Smooth muscle cell (in vitro differentiated cells): ENCODE data around the gene SPECC1L. TPM values are rescaled to one million over a fixed set of nuclear protein-coding genes. Genes with fewer than 3 reads are reported as not detected.

Experiments used
- DNase-seq: peaks from one replicate; lab custom pipeline; 2025; ENCODE audit not compliant: unreplicated experiment; lab: John Stamatoyannopoulos, UW
- H2AFZ ChIP-seq: fragments of 200-600 bp; sonication (generic); 2 replicates; pipeline ENCODE4 v1.6.0; 2016; ENCODE audit warnings: antibody characterized with exemption, low read depth, mild to moderate bottlenecking
- H3F3A ChIP-seq: fragments of 200-600 bp; sonication (generic); 2 replicates; pipeline ENCODE4 v1.6.0; 2017; ENCODE audit warnings: antibody characterized with exemption, low read depth
- H3K27ac ChIP-seq: fragments of 200-600 bp; sonication (generic); 2 replicates; pipeline ENCODE4 v1.5.1; 2016; ENCODE audit warnings: low read depth, mild to moderate bottlenecking
- H3K27me3 ChIP-seq: fragments of 200-600 bp; sonication (generic); 2 replicates; pipeline ENCODE4 v1.6.1; 2016; ENCODE audit warnings: low read depth, mild to moderate bottlenecking
- H3K36me3 ChIP-seq: fragments of 200-600 bp; sonication (generic); 2 replicates; pipeline ENCODE4 v1.5.1; 2016; ENCODE audit warnings: low read depth
- H3K4me1 ChIP-seq: fragments of 200-600 bp; sonication (generic); 2 replicates; pipeline ENCODE4 v1.5.1; 2016; ENCODE audit warnings: low read depth
- H3K4me2 ChIP-seq: fragments of 200-600 bp; sonication (generic); 2 replicates; pipeline ENCODE4 v1.6.0; 2016; ENCODE audit warnings: mild to moderate bottlenecking
- H3K4me3 ChIP-seq: fragments of 200-600 bp; sonication (generic); 2 replicates; pipeline ENCODE4 v1.5.1; 2016; ENCODE audit warnings: mild to moderate bottlenecking
- H3K79me2 ChIP-seq: fragments of 200-600 bp; sonication (generic); 2 replicates; pipeline ENCODE4 v1.6.0; 2016; ENCODE audit warnings: low read depth, mild to moderate bottlenecking
- H3K9ac ChIP-seq: fragments of 200-600 bp; sonication (generic); 2 replicates; pipeline ENCODE4 v1.6.0; 2016; ENCODE audit warnings: low read depth
- H3K9me3 ChIP-seq: fragments of 200-600 bp; sonication (generic); replicated peaks from 2 replicates; pipeline ENCODE4 v1.5.1; 2016; ENCODE audit warnings: low read depth
- H4K20me1 ChIP-seq: fragments of 200-600 bp; sonication (generic); 2 replicates; pipeline ENCODE4 v1.6.0; 2016; ENCODE audit warnings: low read depth
- WGBS: methylation state at CpG from one replicate; pipeline ENCODE4 v1.1.7; 2016; ENCODE audit warnings: low lambda C conversion rate; 5-methylcytosine and 5-hydroxymethylcytosine counted together
- polyA plus RNA-seq: library from polyadenylated mRNA; unstranded; fragments of >200 nt; fragmentation: Nextera tagmentation; extraction: Ambion mirVana; gene quantifications from 2 replicates; pipeline ENCODE4 v1.2.1, GENCODE V29; 2016
- total RNA-seq: library from RNA; depleted of rRNA; stranded (reverse); fragments of >200 nt; gene quantifications from 2 replicates; pipeline ENCODE4 v1.2.3, GENCODE V29; 2014
- TF ChIP-seq, protein P1 (sequence below): fragments of 200-600 bp; sonication (generic); IDR thresholded peaks from 2 replicates; pipeline ENCODE4 v1.5.1; 2017; ENCODE audit warnings: borderline replicate concordance, mild to moderate bottlenecking, antibody characterized with exemption; ENCODE audit not compliant: insufficient read depth, poor library complexity, severe bottlenecking

Gene SPECC1L
- total and polyA plus RNA-seq, 2 experiments from 2014 or later = 10.0 to 19.1 TPM

DNA sequence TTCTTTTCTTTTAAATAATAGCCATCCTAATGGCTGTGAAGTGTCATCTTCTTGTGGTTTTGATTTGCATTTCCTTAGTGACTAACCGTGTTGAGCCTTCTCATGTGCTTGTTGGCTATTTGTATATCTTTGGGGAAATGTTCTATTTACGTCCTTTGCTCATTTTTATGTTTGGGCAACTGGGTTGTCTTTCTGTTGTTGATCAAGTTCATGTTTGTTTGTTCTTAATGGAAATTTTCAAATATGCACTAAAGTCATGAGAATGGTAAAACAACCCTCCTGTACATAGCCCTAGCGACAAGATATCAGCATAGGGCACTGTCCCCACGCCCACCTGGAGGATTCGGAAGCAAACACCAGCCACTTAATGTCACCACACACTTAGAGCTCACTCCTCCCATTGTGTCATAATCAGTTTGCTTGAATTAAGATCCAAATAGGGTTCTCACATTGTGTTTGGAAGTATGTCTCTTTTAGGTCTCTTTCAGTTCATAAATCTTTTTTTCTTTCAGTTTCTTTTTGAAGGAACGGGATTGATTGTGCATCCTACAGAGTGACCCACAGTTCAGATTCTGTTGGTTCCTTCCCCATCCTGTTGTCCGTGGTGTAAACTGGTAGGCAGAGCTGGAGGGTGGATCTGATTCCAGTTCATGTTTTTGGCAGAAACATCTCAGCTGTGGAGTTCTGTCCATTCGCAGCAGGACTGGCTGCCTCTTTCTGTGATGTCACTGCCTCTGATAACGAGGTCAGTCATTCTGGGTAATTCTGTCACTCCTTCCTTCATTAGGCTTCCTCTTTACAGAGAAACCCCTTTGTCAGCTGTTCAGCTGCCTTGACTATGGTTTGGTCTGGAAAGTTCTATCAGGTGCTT lies 130.3 kb downstream of the SPECC1L start:
- Histone ChIP-seq H3K9ac (peak overlapping the region; percentile 11), H3K9me3 (no peaks in the 10 kb centered on the region), H3K27me3 (no peaks in the 10 kb centered on the region), H3K4me3 (no peak overlapping the region), H3K4me2 (peak overlapping the region; percentile 2), H3K27ac (peak overlapping the region; percentile 53), H3F3A (peaks cover 23% of the 10 kb centered on the region), H4K20me1 (peaks cover 43% of the 10 kb centered on the region), H3K36me3 (no peaks in the 10 kb centered on the region), H3K79me2 (no peaks in the 10 kb centered on the region), H3K4me1 (peaks cover 10% of the 10 kb centered on the region), H2AFZ (no peak overlapping the region)
- TF ChIP-seq, protein P1, sequence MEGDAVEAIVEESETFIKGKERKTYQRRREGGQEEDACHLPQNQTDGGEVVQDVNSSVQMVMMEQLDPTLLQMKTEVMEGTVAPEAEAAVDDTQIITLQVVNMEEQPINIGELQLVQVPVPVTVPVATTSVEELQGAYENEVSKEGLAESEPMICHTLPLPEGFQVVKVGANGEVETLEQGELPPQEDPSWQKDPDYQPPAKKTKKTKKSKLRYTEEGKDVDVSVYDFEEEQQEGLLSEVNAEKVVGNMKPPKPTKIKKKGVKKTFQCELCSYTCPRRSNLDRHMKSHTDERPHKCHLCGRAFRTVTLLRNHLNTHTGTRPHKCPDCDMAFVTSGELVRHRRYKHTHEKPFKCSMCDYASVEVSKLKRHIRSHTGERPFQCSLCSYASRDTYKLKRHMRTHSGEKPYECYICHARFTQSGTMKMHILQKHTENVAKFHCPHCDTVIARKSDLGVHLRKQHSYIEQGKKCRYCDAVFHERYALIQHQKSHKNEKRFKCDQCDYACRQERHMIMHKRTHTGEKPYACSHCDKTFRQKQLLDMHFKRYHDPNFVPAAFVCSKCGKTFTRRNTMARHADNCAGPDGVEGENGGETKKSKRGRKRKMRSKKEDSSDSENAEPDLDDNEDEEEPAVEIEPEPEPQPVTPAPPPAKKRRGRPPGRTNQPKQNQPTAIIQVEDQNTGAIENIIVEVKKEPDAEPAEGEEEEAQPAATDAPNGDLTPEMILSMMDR = no peak
- DNase-seq = no peak
- WGBS = 57% methylated on average over 9 of the region's 9 CpGs

DNA sequence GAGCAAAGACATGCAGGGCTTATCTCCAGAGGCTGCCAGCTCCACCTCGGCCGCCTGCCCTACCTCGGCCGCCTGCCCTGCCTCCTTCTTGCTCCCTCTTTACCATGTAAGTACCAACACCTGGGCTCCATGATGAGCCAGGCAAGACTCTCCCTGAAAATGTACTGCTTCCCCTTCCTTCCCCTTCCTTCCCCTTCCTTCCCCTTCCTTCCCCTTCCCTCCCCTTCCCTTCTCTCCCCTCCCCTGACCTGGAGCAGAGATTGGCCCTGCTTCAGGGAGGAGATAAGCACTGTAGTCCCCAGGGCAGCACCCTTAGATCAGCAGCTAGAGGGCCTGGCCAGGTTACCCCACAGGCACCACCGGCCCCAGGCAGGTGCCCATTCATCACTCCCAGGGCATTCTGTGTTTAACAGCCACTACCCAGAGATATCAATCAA lies 131.3 kb downstream of the SPECC1L start:
- Histone ChIP-seq H3K4me2 (peak overlapping the region; percentile 45), H3K9ac (no peak overlapping the region), H3K36me3 (no peaks in the 10 kb centered on the region), H2AFZ (no peak overlapping the region), H3K4me3 (no peak overlapping the region), H3F3A (peaks cover 23% of the 10 kb centered on the region), H3K4me1 (peaks cover 10% of the 10 kb centered on the region), H3K27ac (peak overlapping the region; percentile 53), H3K27me3 (no peaks in the 10 kb centered on the region), H4K20me1 (peaks cover 53% of the 10 kb centered on the region), H3K79me2 (no peaks in the 10 kb centered on the region), H3K9me3 (no peaks in the 10 kb centered on the region)
- TF ChIP-seq, protein P1 = no peak
- DNase-seq = no peak
- 92% methylated on average over 5 of the region's 5 CpGs for WGBS

GRCh38 chr22:24402460-24403192 lies 132.0 kb downstream of the SPECC1L start:
- H3K4me1 ChIP-seq = peaks cover 10% of the 10 kb centered on the region
- no peak for DNase-seq
- H3K4me2 ChIP-seq = peak overlapping the region; percentile 45
- H3K36me3 ChIP-seq = no peaks in the 10 kb centered on the region
- H2AFZ ChIP-seq = no peak overlapping the region
- H3K79me2 ChIP-seq = no peaks in the 10 kb centered on the region
- WGBS = 28% methylated on average over 3 of the region's 3 CpGs
- H3F3A ChIP-seq = peaks cover 18% of the 10 kb centered on the region
- no peak overlapping the region for H3K4me3 ChIP-seq
- no peaks in the 10 kb centered on the region for H3K9me3 ChIP-seq
- H3K9ac ChIP-seq = no peak overlapping the region
- peaks cover 60% of the 10 kb centered on the region for H4K20me1 ChIP-seq
- no peaks in the 10 kb centered on the region for H3K27me3 ChIP-seq
- peak overlapping the region; percentile 53 for H3K27ac ChIP-seq
- TF ChIP-seq, protein P1 = no peak
